ENCODE measurements around the gene UGT1A8.

Gene UGT1A8

GRCh38 chr2:233819884-233820773 is 202.7 kb downstream of the UGT1A8 start:
- DNase-seq (ENCODE audit: low spot score) = no peak

- DNase-seq (ENCODE audit: low spot score) = no peak
These were observed 203.3 kb downstream of the UGT1A8 start for GRCh38 chr2:233820774-233821105.

- no peak for DNase-seq (ENCODE audit: low spot score)
These were observed 203.8 kb downstream of the UGT1A8 start for GRCh38 chr2:233821196-233821595.

- DNase-seq (ENCODE audit: low spot score) = no peak
These were observed 204.3 kb downstream of the UGT1A8 start for GRCh38 chr2:233821709-233822100.

GRCh38 chr2:233822101-233822771 is 204.8 kb downstream of the UGT1A8 start:
- no peak for DNase-seq (ENCODE audit: low spot score)
